C4-2B (cell line): ENCODE results near the gene TMEM266.

Experiments
- ZFX ChIP-seq: fragments of 450-650 bp; IDR thresholded peaks from 2 replicates; pipeline ENCODE4 v1.6.1; 2017
- TF ChIP-seq, protein P1 (sequence below): fragments of 450-650 bp; conservative IDR thresholded peaks from 2 replicates; pipeline ENCODE4 v1.5.1; 2017; ENCODE audit warnings: mild to moderate bottlenecking

DNA sequence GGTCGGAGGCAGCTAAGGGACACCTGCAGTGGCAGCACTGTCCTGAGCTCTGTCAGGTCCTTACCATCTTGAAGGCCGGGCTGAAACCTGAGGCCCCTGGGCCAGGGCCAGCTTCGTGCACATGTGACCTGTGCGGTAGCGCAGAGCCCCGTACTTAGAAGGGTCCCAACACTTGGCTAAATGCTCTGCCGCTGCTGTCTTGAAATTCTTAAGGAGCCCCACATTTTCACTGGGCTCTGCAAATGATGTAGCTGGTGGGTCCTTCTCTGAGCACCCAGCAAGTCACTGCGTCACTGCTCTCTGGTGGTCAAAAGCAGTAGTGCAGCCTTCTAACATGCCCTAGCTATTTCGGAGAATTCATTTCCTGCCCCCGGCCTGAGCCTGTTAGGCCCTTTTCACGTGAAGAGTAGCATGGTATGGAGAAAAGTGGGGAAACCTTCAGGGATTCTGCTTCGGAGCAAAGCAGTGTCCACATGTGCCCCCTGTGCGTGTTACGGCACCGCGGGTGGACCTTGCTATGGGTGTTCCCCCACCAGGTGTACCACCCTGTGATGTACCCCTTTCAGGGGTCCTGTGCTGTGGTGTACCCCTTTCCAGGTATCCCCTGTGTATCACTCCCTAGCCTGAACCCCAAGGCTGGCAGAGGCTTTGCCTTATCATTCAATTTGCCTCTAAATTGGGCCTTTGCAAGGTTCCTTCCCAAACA is 79.7 kb downstream of the TMEM266 start:
- TF ChIP-seq, protein P1, sequence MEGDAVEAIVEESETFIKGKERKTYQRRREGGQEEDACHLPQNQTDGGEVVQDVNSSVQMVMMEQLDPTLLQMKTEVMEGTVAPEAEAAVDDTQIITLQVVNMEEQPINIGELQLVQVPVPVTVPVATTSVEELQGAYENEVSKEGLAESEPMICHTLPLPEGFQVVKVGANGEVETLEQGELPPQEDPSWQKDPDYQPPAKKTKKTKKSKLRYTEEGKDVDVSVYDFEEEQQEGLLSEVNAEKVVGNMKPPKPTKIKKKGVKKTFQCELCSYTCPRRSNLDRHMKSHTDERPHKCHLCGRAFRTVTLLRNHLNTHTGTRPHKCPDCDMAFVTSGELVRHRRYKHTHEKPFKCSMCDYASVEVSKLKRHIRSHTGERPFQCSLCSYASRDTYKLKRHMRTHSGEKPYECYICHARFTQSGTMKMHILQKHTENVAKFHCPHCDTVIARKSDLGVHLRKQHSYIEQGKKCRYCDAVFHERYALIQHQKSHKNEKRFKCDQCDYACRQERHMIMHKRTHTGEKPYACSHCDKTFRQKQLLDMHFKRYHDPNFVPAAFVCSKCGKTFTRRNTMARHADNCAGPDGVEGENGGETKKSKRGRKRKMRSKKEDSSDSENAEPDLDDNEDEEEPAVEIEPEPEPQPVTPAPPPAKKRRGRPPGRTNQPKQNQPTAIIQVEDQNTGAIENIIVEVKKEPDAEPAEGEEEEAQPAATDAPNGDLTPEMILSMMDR: peak; percentile 95
- no peak for TF ChIP-seq ZFX
